Cardiac septum (tissue), 1 donor: ENCODE results near the gene ANKRD31. TPM values are rescaled to one million over a fixed set of nuclear protein-coding genes. Genes with fewer than 3 reads are reported as not detected.

Source experiments
- DNase-seq: peaks from one replicate; pipeline ENCODE4 v3.0.0-alpha.2; 2020; ENCODE audit warnings: low spot score
- intact Hi-C: fragments of 100-400 bp; cut with DNase I; formaldehyde crosslinking; loops from one replicate; pipeline ENCODE4 v1.14.0; 2022
- total RNA-seq: library from RNA; stranded (reverse); fragmentation: NEBNext Ultra II Directional; extraction: Animal tissue kit (Norgen Biotek cat#: 25700); gene quantifications from one replicate; pipeline ENCODE4 v1.2.1, GENCODE V29; 2021
- donor health status: DM: no; HTN: no; CAD: no.

ANKRD31 gene
- total RNA-seq, 1 donor from 2014 or later, result 0.13 TPM

GRCh38 chr5:75049456-75050351, 187.0 kb downstream of the ANKRD31 start:
- no peak for DNase-seq
- intact Hi-C loops, result loop anchor here (5.0 kb wide), 1 partner anchor 288 kb away; the partner anchor contains the start of gene HMGCR

GRCh38 chr5:75048457-75048953, 188.2 kb downstream of the ANKRD31 start:
- DNase-seq, result no peak
- intact Hi-C loops, result no loop called here

GRCh38 chr5:75047356-75047755, 189.3 kb downstream of the ANKRD31 start:
- intact Hi-C loops, result no loop called here
- no peak for DNase-seq

- DNase-seq, result no peak
- intact Hi-C loops, result no loop called here
Observed at GRCh38 chr5:75046366-75047142, 190.1 kb downstream of the ANKRD31 start.

- DNase-seq, result no peak
- intact Hi-C loops, result no loop called here
Observed at GRCh38 chr5:75045071-75045470, 191.6 kb downstream of the ANKRD31 start.

- DNase-seq, result no peak
- intact Hi-C loops, result no loop called here
Observed at GRCh38 chr5:75044406-75044805, 192.3 kb downstream of the ANKRD31 start.

- no peak for DNase-seq
Observed at GRCh38 chr5:75043633-75044264, 192.9 kb downstream of the ANKRD31 start.

GRCh38 chr5:75042522-75042921, 194.2 kb downstream of the ANKRD31 start:
- intact Hi-C loops, result no loop called here
- no peak for DNase-seq

More at GRCh38 chr5:75043633-75044264, 192.9 kb downstream of the ANKRD31 start:
- intact Hi-C loops, result no loop called here

GRCh38 chr5:75040973-75041372, 195.7 kb downstream of the ANKRD31 start:
- intact Hi-C loops, result no loop called here
- no peak for DNase-seq

GRCh38 chr5:75037106-75037505, 199.6 kb downstream of the ANKRD31 start:
- no peak for DNase-seq

GRCh38 chr5:75034137-75034739, 202.4 kb downstream of the ANKRD31 start:
- intact Hi-C loops, result no loop called here
- no peak for DNase-seq

More at GRCh38 chr5:75037106-75037505, 199.6 kb downstream of the ANKRD31 start:
- intact Hi-C loops, result no loop called here

GRCh38 chr5:75031366-75031765, 205.3 kb downstream of the ANKRD31 start:
- intact Hi-C loops, result no loop called here
- no peak for DNase-seq

- intact Hi-C loops, result no loop called here
- DNase-seq, result no peak
Observed at GRCh38 chr5:75028090-75028489, 208.6 kb downstream of the ANKRD31 start.

GRCh38 chr5:75023368-75024159, 213.1 kb downstream of the ANKRD31 start:
- no peak for DNase-seq
- intact Hi-C loops, result no loop called here

- intact Hi-C loops, result no loop called here
- DNase-seq, result no peak
Observed at GRCh38 chr5:75021800-75022199, 214.9 kb downstream of the ANKRD31 start.

- no peak for DNase-seq
- intact Hi-C loops, result no loop called here
Observed at GRCh38 chr5:75021219-75021618, 215.5 kb downstream of the ANKRD31 start.

- no peak for DNase-seq
- intact Hi-C loops, result no loop called here
Observed at GRCh38 chr5:75020016-75020656, 216.5 kb downstream of the ANKRD31 start.
